K562 (cell line): ENCODE measurements around the gene IQCN. TPM values are rescaled to one million over a fixed set of nuclear protein-coding genes. Genes with fewer than 3 reads are reported as not detected.

Experiments used
- BRD9 ChIP-seq: fragments of 450-650 bp; IDR thresholded peaks from 2 replicates; pipeline ENCODE4 v1.6.1; 2018; ENCODE audit warnings: low read depth; ENCODE audit not compliant: partially characterized antibody
- CBX1 ChIP-seq: sonication (generic); IDR thresholded peaks from 2 replicates; pipeline ENCODE4 v1.6.1; 2016; ENCODE audit warnings: antibody characterized with exemption, low read depth, mild to moderate bottlenecking
- CUX1 ChIP-seq: fragments of 200-800 bp; sonication (Bioruptor generic); IDR thresholded peaks from 2 replicates; pipeline ENCODE4 v1.6.1; 2016; ENCODE audit warnings: missing genetic modification characterization, missing compliant biosample characterization
- EP400 ChIP-seq: fragments of 450-650 bp; IDR thresholded peaks from 2 replicates; pipeline ENCODE4 v1.6.1; 2017; ENCODE audit warnings: antibody characterized with exemption, mild to moderate bottlenecking, moderate library complexity
- FOSL1 ChIP-seq: fragments of 200-800 bp; sonication (Bioruptor generic); conservative IDR thresholded peaks from 2 replicates; pipeline ENCODE4 v1.6.1; 2016; ENCODE audit warnings: missing genetic modification characterization, missing compliant biosample characterization
- HMG20A ChIP-seq: fragments of 450-650 bp; formaldehyde crosslinking; conservative IDR thresholded peaks from 2 replicates; pipeline ENCODE4 v1.4.0; 2020; ENCODE audit warnings: mild to moderate bottlenecking, mixed read lengths
- ILF3 ChIP-seq: fragments of 450-650 bp; IDR thresholded peaks from 2 replicates; pipeline ENCODE4 v1.6.1; 2018; ENCODE audit warnings: antibody characterized with exemption, mild to moderate bottlenecking, moderate library complexity, borderline replicate concordance
- MBD2 ChIP-seq: sonication (generic); IDR thresholded peaks from 2 replicates; pipeline ENCODE4 v1.6.1; 2016; ENCODE audit warnings: low read depth, borderline replicate concordance
- MCM2 ChIP-seq: fragments of 450-650 bp; IDR thresholded peaks from 2 replicates; pipeline ENCODE4 v1.6.1; 2017; ENCODE audit warnings: low read depth, mild to moderate bottlenecking
- MYC ChIP-seq, 2 experiments: fragments of 250-450 bp in 1 of 2; sonication (Bioruptor Pico) in 1 of 2; IDR thresholded peaks; 2 replicates each; pipeline versions ENCODE4 v1.5.1 to v1.6.1; 2012 to 2021; ENCODE audit warnings: low read depth in 2 of 2, borderline replicate concordance in 1 of 2, improper control_type of control experiment in 1 of 2, low read length in 1 of 2, mild to moderate bottlenecking in 1 of 2, moderate library complexity in 1 of 2
- NFYB ChIP-seq: IDR thresholded peaks from 2 replicates; pipeline ENCODE4 v1.6.1; 2011; ENCODE audit warnings: mild to moderate bottlenecking, moderate library complexity; ENCODE audit not compliant: insufficient read length; ENCODE audit errors: extremely low read depth
- PBX2 ChIP-seq, 2 experiments: IDR thresholded peaks in 1 of 2; conservative IDR thresholded peaks in 1 of 2; 2 replicates each; pipeline ENCODE4 v1.6.1; 2016; ENCODE audit warnings: low read depth in 2 of 2, mild to moderate bottlenecking in 1 of 2, missing compliant biosample characterization in 1 of 2, missing genetic modification characterization in 1 of 2, moderate library complexity in 1 of 2
- POLR2AphosphoS5 ChIP-seq: IDR thresholded peaks from 2 replicates; pipeline ENCODE4 v1.6.1; 2011; ENCODE audit warnings: mild to moderate bottlenecking, low read depth, low read length, moderate library complexity; ENCODE audit not compliant: control insufficient read depth, insufficient read depth
- SIN3A ChIP-seq, 2 experiments: fragments of 150-350 bp in 1 of 2; IDR thresholded peaks; 2 replicates each; pipeline ENCODE4 v1.6.1; 2011 to 2016; ENCODE audit warnings: borderline replicate concordance in 2 of 2, low read depth in 2 of 2, low read length in 2 of 2, mild to moderate bottlenecking in 2 of 2, moderate library complexity in 2 of 2; ENCODE audit not compliant: control insufficient read depth in 1 of 2
- TFAP4 ChIP-seq: sonication (generic); formaldehyde crosslinking; IDR thresholded peaks from 2 replicates; pipeline ENCODE4 v1.8.0; 2022; ENCODE audit warnings: missing genetic modification reagents, mild to moderate bottlenecking, moderate library complexity, borderline replicate concordance
- polyA plus RNA-seq, 8 experiments: library from polyadenylated mRNA; depleted of rRNA in 4 of 8; stranded (reverse) in 5 of 8; unstranded in 3 of 8; fragments of >200 nt; fragmentation: Nextera tagmentation in 2 of 8; fragmentation: Illumina TruSeq in 1 of 8; extraction: Ambion mirVana in 2 of 8; extraction: Trizol in 1 of 8; gene quantifications; 2 replicates each; pipeline versions ENCODE4 v1.2.1 to v1.2.3, GENCODE V29; 2011 to 2014; ENCODE audit warnings: inconsistent platforms in 1 of 8, missing spikeins in 1 of 8
- total RNA-seq, 7 experiments: library from RNA; depleted of rRNA in 6 of 7; stranded (reverse); fragments of >200 nt in 6 of 7; fragmentation: Illumina TruSeq in 2 of 7; extraction: Trizol in 2 of 7; gene quantifications; 2 replicates each; pipeline versions ENCODE4 v1.2.1 to v1.2.3, GENCODE V29; 2011 to 2021; ENCODE audit warnings: low replicate concordance in 1 of 7

The IQCN gene
- total and polyA plus RNA-seq, 9 of the 15 experiments (the other 6 are each of a cell fraction or from before 2014, with no cell fraction given), result 0.01 to 0.07 (median 0.04) TPM; not detected in 3

GRCh38 chr19:18282021-18282787 lies 8.0 kb upstream of the IQCN start (continued):
- TF ChIP-seq HMG20A, result no peak
- peak; percentile 63; the same call in 1 of the 2 replicates for TF ChIP-seq POLR2AphosphoS5
- TF ChIP-seq EP400, result peak; percentile 64
- TF ChIP-seq BRD9, result peak; percentile 78
- TF ChIP-seq NFYB, result no peak
- TF ChIP-seq ILF3, result peak; percentile 44; the same call in 1 of the 2 replicates
- peak; percentile 40; the same call in 1 of the 2 replicates for TF ChIP-seq TFAP4 (CRISPR knock-in tag)
- peak; percentile 32; the same call in 1 of the 2 replicates for TF ChIP-seq MYC (IDR thresholded peaks at IDR 0.05; ENCODE audit: low read depth, low read length)
- no peak for TF ChIP-seq MYC (CRISPR knock-in tag; IDR thresholded peaks at IDR 0.05; ENCODE audit: borderline replicate concordance, low read depth)
- TF ChIP-seq SIN3A (IDR thresholded peaks at IDR 0.05; ENCODE audit: borderline replicate concordance in 2 of 2, control insufficient read depth in 1 of 2, low read depth in 2 of 2, low read length in 2 of 2), result 0 out of 4 replicates have a peak, but pooled peaks of 1 of the 2 experiments have one; percentile 5
- TF ChIP-seq CBX1, result peak; percentile 74; the same call in 1 of the 2 replicates
- no peak for TF ChIP-seq MCM2
- TF ChIP-seq MBD2, result peak; percentile 42
- TF ChIP-seq CUX1 (CRISPR knock-in tag), result peak; percentile 73; the same call in 1 of the 2 replicates
- 0 out of 2 replicates have a peak, but pooled peaks have one; percentile 51 for TF ChIP-seq FOSL1
- TF ChIP-seq PBX2 (CRISPR knock-in tag; IDR thresholded peaks at IDR 0.05; ENCODE audit: low read depth), result no peak
- TF ChIP-seq PBX2 (tag; conservative IDR thresholded peaks at IDR 0.05; ENCODE audit: low read depth), result no peak
